ENCODE data around the gene ZFAND3. TPM values are rescaled to one million over a fixed set of nuclear protein-coding genes. Genes with fewer than 3 reads are reported as not detected.

The ZFAND3 gene
- total RNA-seq, 1 donor from 2014 or later: 84.4 TPM

- Mint-ChIP-seq H3K36me3 (ENCODE audit: unreplicated experiment) (no peaks in the 10 kb centered on the region), H3K27me3 (ENCODE audit: unreplicated experiment) (no peaks in the 10 kb centered on the region)
- DNase-seq (ENCODE audit: extremely low spot score, unreplicated experiment): no peak
These were observed 199.2 kb downstream of the ZFAND3 start for GRCh38 chr6:38018755-38019165.

GRCh38 chr6:38020593-38020992 is 201.1 kb downstream of the ZFAND3 start:
- Mint-ChIP-seq H3K4me3 (ENCODE audit: unreplicated experiment) (no peak overlapping the region), H3K36me3 (ENCODE audit: unreplicated experiment) (no peaks in the 10 kb centered on the region), H3K27ac (ENCODE audit: unreplicated experiment) (no peak overlapping the region), H3K27me3 (ENCODE audit: unreplicated experiment) (no peaks in the 10 kb centered on the region), H3K4me1 (ENCODE audit: unreplicated experiment) (peaks cover 31% of the 10 kb centered on the region), H3K9me3 (ENCODE audit: unreplicated experiment) (peaks cover 5% of the 10 kb centered on the region)
- DNase-seq (ENCODE audit: extremely low spot score, unreplicated experiment): no peak
- TF ChIP-seq CTCF (IDR thresholded peaks at IDR 0.05): no peak

More at GRCh38 chr6:38018755-38019165, 199.2 kb downstream of the ZFAND3 start:
- H3K27ac Mint-ChIP-seq (ENCODE audit: unreplicated experiment): no peak overlapping the region
- H3K4me1 Mint-ChIP-seq (ENCODE audit: unreplicated experiment): peaks cover 20% of the 10 kb centered on the region
- TF ChIP-seq CTCF (IDR thresholded peaks at IDR 0.05): no peak
- no peaks in the 10 kb centered on the region for H3K9me3 Mint-ChIP-seq (ENCODE audit: unreplicated experiment)
- no peak overlapping the region for H3K4me3 Mint-ChIP-seq (ENCODE audit: unreplicated experiment)

GRCh38 chr6:38021029-38021428 is 201.5 kb downstream of the ZFAND3 start:
- Mint-ChIP-seq H3K27ac (ENCODE audit: unreplicated experiment) (no peak overlapping the region), H3K27me3 (ENCODE audit: unreplicated experiment) (no peaks in the 10 kb centered on the region), H3K4me1 (ENCODE audit: unreplicated experiment) (peaks cover 36% of the 10 kb centered on the region)

GRCh38 chr6:38021571-38021970 is 202.0 kb downstream of the ZFAND3 start:
- no peaks in the 10 kb centered on the region for H3K27me3 Mint-ChIP-seq (ENCODE audit: unreplicated experiment)
- H3K9me3 Mint-ChIP-seq (ENCODE audit: unreplicated experiment): peaks cover 5% of the 10 kb centered on the region
- no peak for DNase-seq (ENCODE audit: extremely low spot score, unreplicated experiment)
- H3K4me1 Mint-ChIP-seq (ENCODE audit: unreplicated experiment): peaks cover 37% of the 10 kb centered on the region
- H3K27ac Mint-ChIP-seq (ENCODE audit: unreplicated experiment): no peak overlapping the region
- no peak for TF ChIP-seq CTCF (IDR thresholded peaks at IDR 0.05)
- H3K36me3 Mint-ChIP-seq (ENCODE audit: unreplicated experiment): no peaks in the 10 kb centered on the region
- H3K4me3 Mint-ChIP-seq (ENCODE audit: unreplicated experiment): no peak overlapping the region

More at GRCh38 chr6:38021029-38021428, 201.5 kb downstream of the ZFAND3 start:
- TF ChIP-seq CTCF (IDR thresholded peaks at IDR 0.05): no peak
- Mint-ChIP-seq H3K9me3 (ENCODE audit: unreplicated experiment) (peaks cover 5% of the 10 kb centered on the region), H3K36me3 (ENCODE audit: unreplicated experiment) (no peaks in the 10 kb centered on the region), H3K4me3 (ENCODE audit: unreplicated experiment) (no peak overlapping the region)
- DNase-seq (ENCODE audit: extremely low spot score, unreplicated experiment): no peak

GRCh38 chr6:38022688-38023087 is 203.2 kb downstream of the ZFAND3 start:
- peaks cover 46% of the 10 kb centered on the region for H3K4me1 Mint-ChIP-seq (ENCODE audit: unreplicated experiment)
- no peak overlapping the region for H3K27ac Mint-ChIP-seq (ENCODE audit: unreplicated experiment)
- DNase-seq (ENCODE audit: extremely low spot score, unreplicated experiment): no peak
- H3K27me3 Mint-ChIP-seq (ENCODE audit: unreplicated experiment): no peaks in the 10 kb centered on the region
- peaks cover 5% of the 10 kb centered on the region for H3K9me3 Mint-ChIP-seq (ENCODE audit: unreplicated experiment)
- no peaks in the 10 kb centered on the region for H3K36me3 Mint-ChIP-seq (ENCODE audit: unreplicated experiment)
- TF ChIP-seq CTCF (IDR thresholded peaks at IDR 0.05): no peak
- H3K4me3 Mint-ChIP-seq (ENCODE audit: unreplicated experiment): no peak overlapping the region
